ENCODE measurements around the gene TBCC.

The TBCC gene

DNA sequence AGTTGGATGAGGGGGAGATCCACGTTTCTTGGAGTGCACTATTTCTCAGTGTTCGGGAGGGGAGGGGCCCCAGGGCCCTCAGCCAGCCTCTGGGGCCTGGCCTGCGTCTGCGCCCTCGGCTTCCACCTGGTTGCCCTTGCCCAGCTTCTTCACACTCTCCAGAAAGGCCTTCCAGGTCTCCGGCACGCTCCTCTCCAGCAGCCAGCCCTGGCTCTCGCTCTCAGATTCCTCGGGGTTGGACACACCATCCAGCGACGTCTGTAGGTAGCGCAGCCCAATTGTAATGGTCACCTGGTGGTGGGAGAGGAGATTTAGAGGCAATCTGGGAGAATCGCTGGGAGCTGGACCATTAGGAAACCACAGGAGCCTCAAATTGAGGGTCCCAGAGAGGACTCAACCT is 47.7 kb downstream of the TBCC start:
- Histone ChIP-seq H3K9me3 (ENCODE audit: control insufficient read depth, low read length) (no peaks in the 10 kb centered on the region), H3K4me3 (ENCODE audit: low read length) (no peak overlapping the region), H3K9ac (ENCODE audit: low read length) (no peak overlapping the region), H3K4me1 (ENCODE audit: control insufficient read depth, insufficient read depth, low read length) (no peaks in the 10 kb centered on the region), H3K27me3 (ENCODE audit: control insufficient read depth, insufficient read depth, low read length) (no peaks in the 10 kb centered on the region), H3K36me3 (ENCODE audit: control insufficient read depth, insufficient read depth, low read length) (no peaks in the 10 kb centered on the region)

DNA sequence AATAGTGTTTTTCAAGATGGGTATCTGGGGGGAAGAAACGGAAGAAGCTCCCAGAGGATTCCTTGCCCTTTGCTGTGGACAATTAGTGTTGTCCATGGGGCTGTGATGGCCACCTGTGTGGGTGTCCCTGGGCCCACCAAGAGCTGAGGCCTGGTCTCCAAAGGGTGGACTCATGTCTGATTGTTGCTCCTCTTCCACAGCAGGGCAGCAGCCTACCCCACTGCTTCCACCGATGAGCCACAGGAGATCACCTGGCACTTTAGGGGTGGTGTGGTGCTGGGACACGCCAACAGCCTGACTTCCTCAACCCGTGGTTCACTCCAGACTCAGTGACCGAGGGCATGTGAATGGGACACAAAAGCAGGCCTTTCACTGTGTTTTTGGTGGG is 48.6 kb downstream of the TBCC start:
- no peaks in the 10 kb centered on the region for H3K27me3 ChIP-seq (ENCODE audit: control insufficient read depth, insufficient read depth, low read length)
- H3K4me3 ChIP-seq (ENCODE audit: low read length), result no peak overlapping the region
- no peaks in the 10 kb centered on the region for H3K36me3 ChIP-seq (ENCODE audit: control insufficient read depth, insufficient read depth, low read length)
- H3K9me3 ChIP-seq (ENCODE audit: control insufficient read depth, low read length), result no peaks in the 10 kb centered on the region
- H3K9ac ChIP-seq (ENCODE audit: low read length), result no peak overlapping the region
- H3K4me1 ChIP-seq (ENCODE audit: control insufficient read depth, insufficient read depth, low read length), result no peaks in the 10 kb centered on the region

DNA sequence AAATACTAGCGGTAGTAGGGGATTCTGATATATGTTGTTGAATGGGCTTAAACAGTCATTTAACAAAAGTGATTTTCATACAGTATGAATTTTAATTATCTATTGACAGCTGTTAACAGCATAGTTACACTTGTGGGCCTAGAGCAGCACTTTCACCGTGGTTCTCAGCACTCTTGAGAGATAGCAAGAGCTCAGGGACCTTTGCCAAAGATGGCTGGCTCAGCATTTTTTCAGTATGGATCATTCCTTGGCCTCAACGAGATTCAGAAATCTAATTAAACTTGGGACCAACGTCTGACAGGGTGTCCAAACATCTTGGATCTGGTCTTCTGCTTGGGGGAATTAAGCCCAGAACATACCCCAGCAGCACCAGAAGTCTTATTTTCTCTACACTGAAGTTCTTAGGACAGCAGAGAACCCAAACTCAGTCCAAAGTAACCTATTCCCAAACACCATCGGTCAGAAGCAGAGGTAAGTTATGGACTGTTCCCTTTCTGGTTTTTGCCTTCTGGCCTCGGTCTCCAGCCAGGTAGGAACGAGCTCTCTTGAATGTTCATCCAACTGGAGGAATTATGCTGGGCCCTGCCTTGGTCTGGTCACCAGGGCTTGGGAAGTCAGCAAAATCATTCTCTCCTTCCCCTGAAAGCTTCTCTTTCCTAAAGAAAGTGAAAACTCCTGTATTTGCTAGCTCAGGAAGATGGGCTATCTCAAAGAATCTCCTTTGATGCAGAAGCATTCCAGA is 49.2 kb downstream of the TBCC start:
- no peak overlapping the region for H3K9ac ChIP-seq (ENCODE audit: low read length)
- H3K27me3 ChIP-seq (ENCODE audit: control insufficient read depth, insufficient read depth, low read length), result no peaks in the 10 kb centered on the region
- no peaks in the 10 kb centered on the region for H3K36me3 ChIP-seq (ENCODE audit: control insufficient read depth, insufficient read depth, low read length)
- H3K9me3 ChIP-seq (ENCODE audit: control insufficient read depth, low read length), result no peaks in the 10 kb centered on the region
- H3K4me1 ChIP-seq (ENCODE audit: control insufficient read depth, insufficient read depth, low read length), result no peaks in the 10 kb centered on the region
- H3K4me3 ChIP-seq (ENCODE audit: low read length), result no peak overlapping the region

DNA sequence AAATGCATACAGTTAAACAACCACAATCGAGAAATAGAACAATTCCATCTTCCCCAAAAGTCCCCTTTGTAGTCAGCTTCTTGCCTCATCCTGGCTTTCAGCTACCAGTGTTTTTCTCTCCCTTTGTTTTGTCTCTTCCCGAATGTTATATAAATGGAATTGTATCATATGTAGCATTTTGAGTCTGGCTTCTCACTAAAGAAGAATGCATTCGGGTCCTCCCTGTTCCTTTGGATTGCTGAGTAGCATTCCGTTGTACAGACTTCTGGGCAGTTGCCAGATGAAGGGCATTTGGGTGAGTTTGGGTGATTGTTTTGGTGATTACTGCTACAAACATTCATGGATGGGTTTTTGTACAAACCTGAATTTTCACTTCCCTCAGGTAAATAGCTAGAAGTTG is 51.3 kb downstream of the TBCC start:
- Histone ChIP-seq H3K9me3 (ENCODE audit: control insufficient read depth, low read length) (no peaks in the 10 kb centered on the region), H3K4me1 (ENCODE audit: control insufficient read depth, insufficient read depth, low read length) (no peaks in the 10 kb centered on the region), H3K27me3 (ENCODE audit: control insufficient read depth, insufficient read depth, low read length) (no peaks in the 10 kb centered on the region), H3K36me3 (ENCODE audit: control insufficient read depth, insufficient read depth, low read length) (peaks cover 13% of the 10 kb centered on the region), H3K4me3 (ENCODE audit: low read length) (no peak overlapping the region), H3K9ac (ENCODE audit: low read length) (no peak overlapping the region)
